GM23338 (cell line): Measurements from ENCODE around the gene RUSF1. TPM values are rescaled to one million over a fixed set of nuclear protein-coding genes. Genes with fewer than 3 reads are reported as not detected.

Experiments used
- ATAC-seq: fragments of 200-7000 bp; cut with Tn5 transposase; 3 replicates; pipeline ENCODE4 v1.9.1; 2020
- DNase-seq: peaks from one replicate; pipeline ENCODE4 v3.0.0-alpha.2; 2015; ENCODE audit warnings: low spot score
- H2AFZ ChIP-seq: fragments of 200-600 bp; sonication (generic); 2 replicates; pipeline ENCODE4 v1.8.0; 2016; ENCODE audit warnings: antibody characterized with exemption, mild to moderate bottlenecking, moderate library complexity
- H3F3A ChIP-seq: fragments of 200-600 bp; sonication (generic); replicated peaks from 2 replicates; pipeline ENCODE4 v1.8.0; 2017; ENCODE audit warnings: antibody characterized with exemption, mixed run types, low read depth
- H3K27ac ChIP-seq: fragments of 200-600 bp; sonication (generic); 2 replicates; pipeline ENCODE4 v1.6.1; 2016; ENCODE audit warnings: low read depth
- H3K27me3 ChIP-seq: fragments of 200-600 bp; sonication (generic); 2 replicates; pipeline ENCODE4 v1.8.0; 2016; ENCODE audit warnings: mild to moderate bottlenecking, mixed run types, moderate library complexity; ENCODE audit not compliant: insufficient read depth
- H3K36me3 ChIP-seq: fragments of 200-600 bp; sonication (generic); 2 replicates; pipeline ENCODE4 v1.8.0; 2016; ENCODE audit warnings: mild to moderate bottlenecking; ENCODE audit not compliant: insufficient read depth
- H3K4me1 ChIP-seq: fragments of 200-600 bp; sonication (generic); 2 replicates; pipeline ENCODE4 v1.8.0; 2016; ENCODE audit warnings: mild to moderate bottlenecking, moderate library complexity; ENCODE audit not compliant: insufficient read depth
- H3K4me2 ChIP-seq: fragments of 200-600 bp; sonication (generic); 2 replicates; pipeline ENCODE4 v1.7.1; 2017; ENCODE audit warnings: mixed run types
- H3K4me3 ChIP-seq: fragments of 200-600 bp; sonication (generic); 2 replicates; pipeline ENCODE4 v1.6.1; 2016; ENCODE audit warnings: mixed run types
- H3K79me2 ChIP-seq: fragments of 200-600 bp; sonication (generic); replicated peaks from 2 replicates; pipeline ENCODE4 v1.8.0; 2017; ENCODE audit warnings: mild to moderate bottlenecking; ENCODE audit not compliant: insufficient read depth
- H3K9me2 ChIP-seq: fragments of 200-600 bp; sonication (generic); 2 replicates; pipeline ENCODE4 v1.8.0; 2017; ENCODE audit not compliant: insufficient read depth
- H4K20me1 ChIP-seq: fragments of 200-600 bp; sonication (generic); replicated peaks from 2 replicates; pipeline ENCODE4 v1.8.0; 2017; ENCODE audit warnings: mild to moderate bottlenecking; ENCODE audit not compliant: insufficient read depth
- H3K27ac Mint-ChIP-seq: 2 replicates; pipeline ENCODE4 v1.8.0; 2020; ENCODE audit warnings: inconsistent platforms, mild to moderate bottlenecking, moderate library complexity, mixed read lengths
- H3K27me3 Mint-ChIP-seq: 3 replicates; pipeline ENCODE4 v1.8.0; 2022; ENCODE audit warnings: low read depth, mild to moderate bottlenecking, moderate library complexity, mixed read lengths, inconsistent platforms; ENCODE audit not compliant: insufficient read depth, poor library complexity
- H3K36me3 Mint-ChIP-seq: 3 replicates; pipeline ENCODE4 v1.8.0; 2021; ENCODE audit warnings: low read depth, mild to moderate bottlenecking, inconsistent platforms, moderate library complexity, mixed read lengths
- H3K4me1 Mint-ChIP-seq: 3 replicates; pipeline ENCODE4 v1.8.0; 2020; ENCODE audit warnings: mild to moderate bottlenecking, inconsistent platforms, mixed read lengths
- H3K4me3 Mint-ChIP-seq: 3 replicates; pipeline ENCODE4 v1.8.0; 2021; ENCODE audit warnings: moderate library complexity, mild to moderate bottlenecking, inconsistent platforms, mixed read lengths
- H3K9me3 Mint-ChIP-seq: 3 replicates; pipeline ENCODE4 v1.8.0; 2020; ENCODE audit warnings: moderate library complexity, mild to moderate bottlenecking, inconsistent platforms, mixed read lengths
- CREB1 ChIP-seq: fragments of 250-450 bp; sonication (Bioruptor Pico); IDR thresholded peaks from 2 replicates; pipeline ENCODE4 v1.5.0; 2020; ENCODE audit warnings: low read depth, mild to moderate bottlenecking, moderate library complexity
- EZH2 ChIP-seq: fragments of 200-600 bp; sonication (generic); IDR thresholded peaks from one replicate; pipeline ENCODE4 v1.8.0; 2017; ENCODE audit warnings: antibody characterized with exemption, mild to moderate bottlenecking, low read depth; ENCODE audit not compliant: unreplicated experiment
- EZH2phosphoT487 ChIP-seq: fragments of 200-600 bp; sonication (generic); IDR thresholded peaks from one replicate; pipeline ENCODE4 v1.8.1; 2018; ENCODE audit warnings: antibody characterized with exemption; ENCODE audit not compliant: unreplicated experiment
- JUNB ChIP-seq: IDR thresholded peaks from one replicate; pipeline ENCODE4 v1.6.1; 2016; ENCODE audit warnings: antibody characterized with exemption; ENCODE audit not compliant: unreplicated experiment
- NANOG ChIP-seq: IDR thresholded peaks from 2 replicates; pipeline ENCODE4 v1.6.1; 2016; ENCODE audit warnings: antibody characterized with exemption, borderline replicate concordance
- POLR2AphosphoS5 ChIP-seq: IDR thresholded peaks from 2 replicates; pipeline ENCODE4 v1.6.1; 2016; ENCODE audit warnings: antibody characterized with exemption, low read depth
- STAT1 ChIP-seq: IDR thresholded peaks from one replicate; pipeline ENCODE4 v1.6.1; 2016; ENCODE audit warnings: antibody characterized with exemption; ENCODE audit not compliant: unreplicated experiment
- ZNF114 ChIP-seq: fragments of 250-450 bp; sonication (Bioruptor Pico); IDR thresholded peaks from 2 replicates; pipeline ENCODE4 v1.5.0; 2020; ENCODE audit warnings: mild to moderate bottlenecking, moderate library complexity
- ZNF331 ChIP-seq: fragments of 250-450 bp; sonication (Bioruptor Pico); IDR thresholded peaks from 2 replicates; pipeline ENCODE4 v1.5.0; 2020; ENCODE audit warnings: low read depth, mild to moderate bottlenecking, moderate library complexity
- polyA plus RNA-seq: library from polyadenylated mRNA; unstranded; fragments of >200 nt; fragmentation: Nextera tagmentation; extraction: Ambion mirVana; gene quantifications from 2 replicates; pipeline ENCODE4 v1.2.1, GENCODE V29; 2016
- total RNA-seq: library from RNA; depleted of rRNA; stranded (reverse); fragments of >200 nt; shearing (Covaris generic); gene quantifications from 2 replicates; pipeline ENCODE4 v1.2.3, GENCODE V29; 2014
- TF ChIP-seq, protein P1 (sequence below): IDR thresholded peaks from 2 replicates; pipeline ENCODE4 v1.6.1; 2016; ENCODE audit warnings: antibody characterized with exemption
- TF ChIP-seq, protein P2 (sequence below), 2 experiments: fragments of 200-600 bp in 1 of 2; sonication (generic) in 1 of 2; conservative IDR thresholded peaks; 2 replicates each; pipeline versions ENCODE4 v1.5.1 to v1.6.1; 2016 to 2017; ENCODE audit warnings: antibody characterized with exemption in 2 of 2, low read depth in 2 of 2, mild to moderate bottlenecking in 2 of 2, moderate library complexity in 1 of 2
- TF ChIP-seq, protein P3 (sequence below): fragments of 250-450 bp; sonication (Bioruptor Pico); IDR thresholded peaks from 2 replicates; pipeline ENCODE4 v1.5.0; 2020; ENCODE audit warnings: mild to moderate bottlenecking, moderate library complexity
- TF ChIP-seq, protein P4 (sequence below): IDR thresholded peaks from one replicate; pipeline ENCODE4 v1.6.1; 2018; ENCODE audit warnings: antibody characterized with exemption; ENCODE audit not compliant: unreplicated experiment

RUSF1 gene
- total and polyA plus RNA-seq, 2 experiments from 2014 or later: 8.9 to 36.1 TPM

DNA sequence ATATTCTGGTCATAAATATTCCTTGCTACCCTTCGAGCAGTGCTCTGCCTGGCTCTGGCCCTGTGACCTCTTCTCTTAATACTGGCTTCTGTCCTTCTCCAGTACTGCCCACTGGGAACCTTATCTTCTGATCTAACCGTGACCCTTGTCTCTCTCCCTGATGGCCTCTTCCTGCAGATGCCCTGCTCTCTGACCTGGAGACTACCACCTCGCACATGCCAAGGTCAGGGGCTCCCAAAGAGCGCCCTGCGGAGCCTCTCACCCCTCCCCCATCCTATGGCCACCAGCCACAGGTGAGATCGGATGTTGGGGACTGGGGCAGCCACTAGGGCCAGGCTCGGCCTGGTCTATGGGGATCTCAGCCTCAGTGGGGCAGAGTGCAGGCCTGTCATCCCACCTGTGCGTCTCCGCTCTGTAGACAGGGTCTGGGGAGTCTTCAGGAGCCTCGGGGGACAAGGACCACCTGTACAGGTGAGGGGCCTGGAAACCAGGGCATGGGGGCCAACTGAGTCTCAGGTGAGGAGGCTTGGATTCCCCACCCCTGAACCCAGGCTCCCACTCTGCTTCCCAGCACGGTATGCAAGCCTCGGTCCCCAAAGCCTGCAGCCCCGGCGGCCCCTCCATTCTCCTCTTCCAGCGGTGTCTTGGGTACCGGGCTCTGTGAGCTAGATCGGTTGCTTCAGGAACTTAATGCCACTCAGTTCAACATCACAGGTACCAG is 34.8 kb downstream of the RUSF1 start:
- H3K4me3 ChIP-seq: no peak overlapping the region
- H4K20me1 ChIP-seq: no peaks in the 10 kb centered on the region; the same call in 1 of the 2 replicates
- H2AFZ ChIP-seq: no peak overlapping the region
- Mint-ChIP-seq H3K27me3 (peaks cover 62% of the 10 kb centered on the region), H3K36me3 (peaks cover 8% of the 10 kb centered on the region), H3K4me1 (peaks cover 18% of the 10 kb centered on the region; the same call in 2 of the 3 replicates), H3K9me3 (peaks cover 6% of the 10 kb centered on the region), H3K27ac (no peak overlapping the region), H3K4me3 (peak overlapping the region; percentile 80)
- no peaks in the 10 kb centered on the region for H3K36me3 ChIP-seq
- no peaks in the 10 kb centered on the region for H3K9me2 ChIP-seq
- DNase-seq (no peak), ATAC-seq (no peak)
- peaks cover 7% of the 10 kb centered on the region; the same call in 1 of the 2 replicates for H3K4me1 ChIP-seq
- TF ChIP-seq, protein P1, sequence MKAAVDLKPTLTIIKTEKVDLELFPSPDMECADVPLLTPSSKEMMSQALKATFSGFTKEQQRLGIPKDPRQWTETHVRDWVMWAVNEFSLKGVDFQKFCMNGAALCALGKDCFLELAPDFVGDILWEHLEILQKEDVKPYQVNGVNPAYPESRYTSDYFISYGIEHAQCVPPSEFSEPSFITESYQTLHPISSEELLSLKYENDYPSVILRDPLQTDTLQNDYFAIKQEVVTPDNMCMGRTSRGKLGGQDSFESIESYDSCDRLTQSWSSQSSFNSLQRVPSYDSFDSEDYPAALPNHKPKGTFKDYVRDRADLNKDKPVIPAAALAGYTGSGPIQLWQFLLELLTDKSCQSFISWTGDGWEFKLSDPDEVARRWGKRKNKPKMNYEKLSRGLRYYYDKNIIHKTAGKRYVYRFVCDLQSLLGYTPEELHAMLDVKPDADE: no peak
- TF ChIP-seq, protein P2, sequence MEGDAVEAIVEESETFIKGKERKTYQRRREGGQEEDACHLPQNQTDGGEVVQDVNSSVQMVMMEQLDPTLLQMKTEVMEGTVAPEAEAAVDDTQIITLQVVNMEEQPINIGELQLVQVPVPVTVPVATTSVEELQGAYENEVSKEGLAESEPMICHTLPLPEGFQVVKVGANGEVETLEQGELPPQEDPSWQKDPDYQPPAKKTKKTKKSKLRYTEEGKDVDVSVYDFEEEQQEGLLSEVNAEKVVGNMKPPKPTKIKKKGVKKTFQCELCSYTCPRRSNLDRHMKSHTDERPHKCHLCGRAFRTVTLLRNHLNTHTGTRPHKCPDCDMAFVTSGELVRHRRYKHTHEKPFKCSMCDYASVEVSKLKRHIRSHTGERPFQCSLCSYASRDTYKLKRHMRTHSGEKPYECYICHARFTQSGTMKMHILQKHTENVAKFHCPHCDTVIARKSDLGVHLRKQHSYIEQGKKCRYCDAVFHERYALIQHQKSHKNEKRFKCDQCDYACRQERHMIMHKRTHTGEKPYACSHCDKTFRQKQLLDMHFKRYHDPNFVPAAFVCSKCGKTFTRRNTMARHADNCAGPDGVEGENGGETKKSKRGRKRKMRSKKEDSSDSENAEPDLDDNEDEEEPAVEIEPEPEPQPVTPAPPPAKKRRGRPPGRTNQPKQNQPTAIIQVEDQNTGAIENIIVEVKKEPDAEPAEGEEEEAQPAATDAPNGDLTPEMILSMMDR (conservative IDR thresholded peaks at IDR 0.05; ENCODE audit: low read depth in 2 of 2): no peak
- TF ChIP-seq JUNB (no peak), EZH2phosphoT487 (no peak), NANOG (no peak), POLR2AphosphoS5 (no peak), CREB1 (CRISPR knock-in tag) (no peak), ZNF331 (CRISPR knock-in tag) (no peak), EZH2 (no peak), STAT1 (no peak), ZNF114 (CRISPR knock-in tag) (no peak)
- TF ChIP-seq, protein P3, sequence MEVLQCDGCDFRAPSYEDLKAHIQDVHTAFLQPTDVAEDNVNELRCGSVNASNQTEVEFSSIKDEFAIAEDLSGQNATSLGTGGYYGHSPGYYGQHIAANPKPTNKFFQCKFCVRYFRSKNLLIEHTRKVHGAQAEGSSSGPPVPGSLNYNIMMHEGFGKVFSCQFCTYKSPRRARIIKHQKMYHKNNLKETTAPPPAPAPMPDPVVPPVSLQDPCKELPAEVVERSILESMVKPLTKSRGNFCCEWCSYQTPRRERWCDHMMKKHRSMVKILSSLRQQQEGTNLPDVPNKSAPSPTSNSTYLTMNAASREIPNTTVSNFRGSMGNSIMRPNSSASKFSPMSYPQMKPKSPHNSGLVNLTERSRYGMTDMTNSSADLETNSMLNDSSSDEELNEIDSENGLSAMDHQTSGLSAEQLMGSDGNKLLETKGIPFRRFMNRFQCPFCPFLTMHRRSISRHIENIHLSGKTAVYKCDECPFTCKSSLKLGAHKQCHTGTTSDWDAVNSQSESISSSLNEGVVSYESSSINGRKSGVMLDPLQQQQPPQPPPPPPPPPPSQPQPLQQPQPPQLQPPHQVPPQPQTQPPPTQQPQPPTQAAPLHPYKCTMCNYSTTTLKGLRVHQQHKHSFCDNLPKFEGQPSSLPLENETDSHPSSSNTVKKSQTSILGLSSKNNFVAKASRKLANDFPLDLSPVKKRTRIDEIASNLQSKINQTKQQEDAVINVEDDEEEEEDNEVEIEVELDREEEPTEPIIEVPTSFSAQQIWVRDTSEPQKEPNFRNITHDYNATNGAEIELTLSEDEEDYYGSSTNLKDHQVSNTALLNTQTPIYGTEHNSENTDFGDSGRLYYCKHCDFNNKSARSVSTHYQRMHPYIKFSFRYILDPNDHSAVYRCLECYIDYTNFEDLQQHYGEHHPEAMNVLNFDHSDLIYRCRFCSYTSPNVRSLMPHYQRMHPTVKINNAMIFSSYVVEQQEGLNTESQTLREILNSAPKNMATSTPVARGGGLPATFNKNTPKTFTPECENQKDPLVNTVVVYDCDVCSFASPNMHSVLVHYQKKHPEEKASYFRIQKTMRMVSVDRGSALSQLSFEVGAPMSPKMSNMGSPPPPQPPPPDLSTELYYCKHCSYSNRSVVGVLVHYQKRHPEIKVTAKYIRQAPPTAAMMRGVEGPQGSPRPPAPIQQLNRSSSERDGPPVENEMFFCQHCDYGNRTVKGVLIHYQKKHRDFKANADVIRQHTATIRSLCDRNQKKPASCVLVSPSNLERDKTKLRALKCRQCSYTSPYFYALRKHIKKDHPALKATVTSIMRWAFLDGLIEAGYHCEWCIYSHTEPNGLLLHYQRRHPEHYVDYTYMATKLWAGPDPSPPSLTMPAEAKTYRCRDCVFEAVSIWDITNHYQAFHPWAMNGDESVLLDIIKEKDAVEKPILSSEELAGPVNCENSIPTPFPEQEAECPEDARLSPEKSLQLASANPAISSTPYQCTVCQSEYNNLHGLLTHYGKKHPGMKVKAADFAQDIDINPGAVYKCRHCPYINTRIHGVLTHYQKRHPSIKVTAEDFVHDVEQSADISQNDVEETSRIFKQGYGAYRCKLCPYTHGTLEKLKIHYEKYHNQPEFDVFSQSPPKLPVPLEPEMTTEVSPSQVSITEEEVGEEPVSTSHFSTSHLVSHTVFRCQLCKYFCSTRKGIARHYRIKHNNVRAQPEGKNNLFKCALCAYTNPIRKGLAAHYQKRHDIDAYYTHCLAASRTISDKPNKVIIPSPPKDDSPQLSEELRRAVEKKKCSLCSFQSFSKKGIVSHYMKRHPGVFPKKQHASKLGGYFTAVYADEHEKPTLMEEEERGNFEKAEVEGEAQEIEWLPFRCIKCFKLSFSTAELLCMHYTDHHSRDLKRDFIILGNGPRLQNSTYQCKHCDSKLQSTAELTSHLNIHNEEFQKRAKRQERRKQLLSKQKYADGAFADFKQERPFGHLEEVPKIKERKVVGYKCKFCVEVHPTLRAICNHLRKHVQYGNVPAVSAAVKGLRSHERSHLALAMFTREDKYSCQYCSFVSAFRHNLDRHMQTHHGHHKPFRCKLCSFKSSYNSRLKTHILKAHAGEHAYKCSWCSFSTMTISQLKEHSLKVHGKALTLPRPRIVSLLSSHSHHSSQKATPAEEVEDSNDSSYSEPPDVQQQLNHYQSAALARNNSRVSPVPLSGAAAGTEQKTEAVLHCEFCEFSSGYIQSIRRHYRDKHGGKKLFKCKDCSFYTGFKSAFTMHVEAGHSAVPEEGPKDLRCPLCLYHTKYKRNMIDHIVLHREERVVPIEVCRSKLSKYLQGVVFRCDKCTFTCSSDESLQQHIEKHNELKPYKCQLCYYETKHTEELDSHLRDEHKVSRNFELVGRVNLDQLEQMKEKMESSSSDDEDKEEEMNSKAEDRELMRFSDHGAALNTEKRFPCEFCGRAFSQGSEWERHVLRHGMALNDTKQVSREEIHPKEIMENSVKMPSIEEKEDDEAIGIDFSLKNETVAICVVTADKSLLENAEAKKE (CRISPR knock-in tag): no peak
- TF ChIP-seq, protein P4, sequence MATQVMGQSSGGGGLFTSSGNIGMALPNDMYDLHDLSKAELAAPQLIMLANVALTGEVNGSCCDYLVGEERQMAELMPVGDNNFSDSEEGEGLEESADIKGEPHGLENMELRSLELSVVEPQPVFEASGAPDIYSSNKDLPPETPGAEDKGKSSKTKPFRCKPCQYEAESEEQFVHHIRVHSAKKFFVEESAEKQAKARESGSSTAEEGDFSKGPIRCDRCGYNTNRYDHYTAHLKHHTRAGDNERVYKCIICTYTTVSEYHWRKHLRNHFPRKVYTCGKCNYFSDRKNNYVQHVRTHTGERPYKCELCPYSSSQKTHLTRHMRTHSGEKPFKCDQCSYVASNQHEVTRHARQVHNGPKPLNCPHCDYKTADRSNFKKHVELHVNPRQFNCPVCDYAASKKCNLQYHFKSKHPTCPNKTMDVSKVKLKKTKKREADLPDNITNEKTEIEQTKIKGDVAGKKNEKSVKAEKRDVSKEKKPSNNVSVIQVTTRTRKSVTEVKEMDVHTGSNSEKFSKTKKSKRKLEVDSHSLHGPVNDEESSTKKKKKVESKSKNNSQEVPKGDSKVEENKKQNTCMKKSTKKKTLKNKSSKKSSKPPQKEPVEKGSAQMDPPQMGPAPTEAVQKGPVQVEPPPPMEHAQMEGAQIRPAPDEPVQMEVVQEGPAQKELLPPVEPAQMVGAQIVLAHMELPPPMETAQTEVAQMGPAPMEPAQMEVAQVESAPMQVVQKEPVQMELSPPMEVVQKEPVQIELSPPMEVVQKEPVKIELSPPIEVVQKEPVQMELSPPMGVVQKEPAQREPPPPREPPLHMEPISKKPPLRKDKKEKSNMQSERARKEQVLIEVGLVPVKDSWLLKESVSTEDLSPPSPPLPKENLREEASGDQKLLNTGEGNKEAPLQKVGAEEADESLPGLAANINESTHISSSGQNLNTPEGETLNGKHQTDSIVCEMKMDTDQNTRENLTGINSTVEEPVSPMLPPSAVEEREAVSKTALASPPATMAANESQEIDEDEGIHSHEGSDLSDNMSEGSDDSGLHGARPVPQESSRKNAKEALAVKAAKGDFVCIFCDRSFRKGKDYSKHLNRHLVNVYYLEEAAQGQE: no peak
- no peaks in the 10 kb centered on the region for H3K79me2 ChIP-seq
- no peak overlapping the region for H3K4me2 ChIP-seq
- H3K27ac ChIP-seq: no peak overlapping the region
- H3K27me3 ChIP-seq: peaks cover 65% of the 10 kb centered on the region
- H3F3A ChIP-seq: peaks cover 8% of the 10 kb centered on the region; the same call in 1 of the 2 replicates
